Left hindlimb (tissue), 1 donor: ENCODE data around the gene SHANK3.

Experiments used
- DNase-seq: peaks from one replicate; pipeline ENCODE4 v3.0.0-alpha.2; 2018

Gene SHANK3

GRCh38 chr22:50700387-50701075 is 27.9 kb downstream of the SHANK3 start:
- peak; percentile 24 for DNase-seq

- peak; percentile 27 for DNase-seq
Measured at GRCh38 chr22:50701076-50701419, 28.4 kb downstream of the SHANK3 start.

DNA sequence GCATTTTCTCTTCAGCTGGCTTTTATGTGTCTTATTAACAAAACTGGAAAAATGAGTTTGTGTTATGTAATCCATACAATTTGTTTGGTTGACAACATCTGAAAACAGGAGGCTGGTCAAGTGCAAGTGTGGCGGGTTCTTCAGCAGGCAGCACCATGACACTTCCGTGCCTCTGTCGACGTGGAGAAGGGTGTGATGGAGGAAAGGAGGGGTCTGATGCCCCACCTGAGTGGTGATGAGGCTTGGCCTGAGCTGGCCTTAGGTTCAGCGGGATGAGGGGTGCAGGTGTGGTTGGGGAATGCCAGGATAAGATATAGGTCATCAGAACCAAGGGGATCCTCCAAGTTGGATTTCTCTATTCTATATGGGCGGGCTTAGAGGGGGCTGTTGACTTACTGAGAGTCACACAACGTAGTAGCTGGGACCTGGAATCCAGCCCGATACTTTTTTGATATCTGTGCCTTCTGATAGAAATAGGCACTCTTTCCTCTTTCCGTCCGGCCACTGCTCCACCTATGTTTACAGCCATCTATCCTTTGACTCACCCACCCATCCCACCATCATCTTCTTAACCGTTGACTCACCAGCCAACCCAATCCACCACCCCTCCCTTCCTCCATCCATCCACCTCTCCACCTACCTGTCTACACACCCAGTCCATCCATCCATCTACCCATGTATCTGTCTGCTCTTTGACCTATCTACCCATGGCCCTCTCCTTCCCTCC is 29.0 kb downstream of the SHANK3 start:
- peak; percentile 15 for DNase-seq

GRCh38 chr22:50702261-50702671 is 29.6 kb downstream of the SHANK3 start:
- peak; percentile 9 for DNase-seq

DNA sequence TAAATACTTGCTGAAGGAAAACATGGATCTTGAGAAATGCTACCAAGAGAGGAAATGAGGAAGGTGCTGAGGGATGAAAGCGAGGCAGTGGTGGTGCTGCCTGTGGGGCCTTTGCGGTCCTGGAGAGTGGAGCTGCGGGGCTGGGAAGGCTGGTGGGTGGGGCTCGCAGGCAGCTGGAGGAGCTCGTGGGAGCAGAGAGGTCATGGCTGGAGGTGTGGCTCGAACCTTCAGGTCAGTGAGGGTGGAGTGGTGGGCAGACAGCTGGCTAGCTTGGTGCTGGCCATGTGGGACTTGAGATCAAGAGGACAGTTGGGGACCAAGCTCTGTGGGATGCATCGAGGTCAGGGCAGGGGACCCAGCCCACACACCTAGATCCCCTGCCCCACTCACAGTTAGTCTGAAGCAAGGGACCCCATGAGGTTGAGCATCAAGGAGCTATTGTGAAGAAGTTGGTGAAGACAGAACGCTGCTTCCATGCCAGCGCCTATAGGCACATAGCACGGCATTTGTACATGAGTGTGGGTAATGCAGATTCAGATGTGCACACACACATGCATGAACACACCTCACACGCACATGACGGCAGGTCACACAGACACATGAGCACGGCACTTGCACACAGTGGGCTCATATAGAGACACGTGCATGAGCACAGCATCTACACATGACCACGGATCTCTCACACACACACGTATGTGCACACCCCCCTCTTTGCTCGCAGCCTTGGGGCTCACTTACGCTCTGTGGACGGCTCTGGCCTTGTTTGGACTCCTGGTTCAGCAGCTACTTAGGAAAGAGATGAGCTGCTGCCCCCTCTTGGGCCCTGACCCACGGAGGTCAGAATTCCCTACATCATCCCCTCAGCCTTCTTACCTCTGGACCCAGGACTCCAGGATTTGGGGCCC is 30.4 kb downstream of the SHANK3 start:
- DNase-seq: peak; percentile 6

GRCh38 chr22:50703726-50704509 is 31.3 kb downstream of the SHANK3 start:
- DNase-seq: peak; percentile 21

- peak; percentile 28 for DNase-seq
Measured at GRCh38 chr22:50704510-50705218, 32.0 kb downstream of the SHANK3 start.

DNA sequence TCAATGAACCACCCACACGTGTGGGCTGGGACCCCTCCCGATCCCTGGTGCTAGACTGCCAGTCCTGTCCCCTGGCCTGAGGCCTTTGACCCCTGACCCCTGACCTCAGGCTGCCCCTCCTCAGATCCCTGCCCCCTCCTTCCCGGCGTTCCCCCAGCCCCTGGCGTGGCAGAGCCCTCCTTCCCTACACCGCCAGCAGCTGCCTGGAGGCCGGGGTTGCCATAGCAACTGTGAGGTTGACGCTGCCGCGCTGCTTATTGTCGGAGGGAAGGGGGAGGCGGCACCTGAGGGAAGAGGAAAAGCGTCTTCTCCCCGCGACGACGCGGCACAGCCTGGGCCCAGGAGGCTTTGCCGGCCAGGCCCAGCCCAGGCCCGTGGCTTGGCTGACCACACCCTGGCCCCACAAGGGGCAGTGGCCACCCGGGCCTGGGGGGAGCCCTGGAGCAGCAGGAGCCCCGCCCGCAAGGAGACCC is 32.6 kb downstream of the SHANK3 start:
- DNase-seq: peak; percentile 82

- DNase-seq: peak; percentile 9
Measured at GRCh38 chr22:50705851-50706351, 33.3 kb downstream of the SHANK3 start.

- peak; percentile 12 for DNase-seq
Measured at GRCh38 chr22:50706481-50707125, 34.0 kb downstream of the SHANK3 start.

- DNase-seq: no peak
Measured at GRCh38 chr22:50708474-50708873, 35.9 kb downstream of the SHANK3 start.

DNA sequence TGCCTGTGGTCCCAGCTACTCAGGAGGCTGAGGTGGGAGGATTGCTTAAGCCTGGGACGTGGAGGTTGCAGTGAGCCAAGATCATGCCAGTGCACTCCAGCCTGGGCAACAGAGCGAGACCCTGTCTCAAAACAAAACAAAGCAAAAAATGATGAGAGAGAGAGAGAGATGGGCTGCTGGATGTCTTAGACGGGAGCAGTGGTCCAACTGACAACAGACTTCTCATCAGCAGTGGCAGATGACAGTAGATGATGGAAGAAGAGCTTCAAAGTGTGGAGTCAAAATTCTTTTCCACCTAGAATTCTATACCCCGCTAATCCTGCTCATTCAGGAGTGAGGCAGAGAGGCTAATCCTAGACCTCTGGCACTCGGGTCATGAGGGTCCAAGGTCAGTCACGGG is 36.4 kb downstream of the SHANK3 start:
- peak; percentile 7 for DNase-seq

GRCh38 chr22:50710221-50710620 is 37.6 kb downstream of the SHANK3 start:
- peak; percentile 14 for DNase-seq

- no peak for DNase-seq
Measured at GRCh38 chr22:50710886-50711285, 38.3 kb downstream of the SHANK3 start.

- no peak for DNase-seq
Measured at GRCh38 chr22:50711446-50712340, 39.1 kb downstream of the SHANK3 start.

DNA sequence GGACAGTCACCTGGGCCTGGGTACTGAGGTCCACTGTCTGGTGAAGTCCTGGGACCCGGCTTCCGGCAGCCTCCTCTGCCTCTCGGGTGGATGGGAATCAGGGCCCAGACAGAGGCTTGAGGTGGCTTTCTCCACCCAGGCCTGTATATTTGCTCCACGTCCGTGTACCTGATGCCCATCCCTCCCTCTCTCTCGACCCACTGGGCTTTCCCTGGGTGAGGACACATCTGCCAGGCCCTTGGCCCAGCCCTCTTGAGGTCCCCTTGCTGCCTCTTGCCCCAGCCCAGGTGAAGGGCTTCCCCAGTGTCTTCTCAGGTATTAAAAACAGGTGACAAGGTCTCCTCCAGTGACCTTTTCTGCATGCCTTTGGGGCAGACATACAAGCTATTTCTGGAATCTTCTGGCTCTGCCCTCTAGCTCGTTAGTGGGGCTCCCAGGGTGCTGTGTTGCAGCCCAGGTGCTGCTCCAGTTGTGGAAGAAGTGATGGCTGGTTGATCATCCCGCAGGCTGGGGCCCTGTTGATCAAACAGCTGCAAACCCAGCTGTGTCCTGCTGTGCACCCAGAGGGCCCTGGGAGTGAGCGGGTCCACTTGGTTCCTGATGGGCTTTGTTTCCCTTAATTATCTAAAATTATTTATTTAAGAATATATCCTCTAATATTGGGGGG is 39.9 kb downstream of the SHANK3 start:
- DNase-seq: no peak

GRCh38 chr22:50713008-50713385 is 40.4 kb downstream of the SHANK3 start:
- no peak for DNase-seq

DNA sequence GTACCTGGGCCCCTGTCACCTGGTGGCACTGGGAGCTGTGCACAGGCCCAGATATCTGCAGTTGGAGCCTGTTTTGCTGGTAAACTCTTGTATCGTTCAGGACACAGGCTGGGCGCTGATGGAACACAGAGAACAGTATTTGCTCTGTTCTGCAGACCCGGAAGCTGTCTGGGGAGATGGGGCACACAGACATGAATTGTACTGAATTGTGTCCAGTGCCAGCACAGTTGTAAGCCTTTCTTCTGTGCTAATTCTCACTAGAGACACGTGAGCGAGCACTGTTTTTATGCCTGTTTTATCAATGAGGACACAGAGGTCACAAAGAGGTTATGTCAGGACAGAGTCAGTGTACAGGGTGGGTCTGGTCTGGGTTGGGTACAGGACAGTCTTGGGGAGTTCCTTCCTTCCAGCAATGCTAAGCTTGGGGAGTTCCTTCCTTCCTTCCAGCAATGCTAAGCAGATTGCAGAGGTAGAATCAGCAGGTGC is 41.0 kb downstream of the SHANK3 start:
- no peak for DNase-seq

- no peak for DNase-seq
Measured at GRCh38 chr22:50714150-50714549, 41.5 kb downstream of the SHANK3 start.
